A172 (cell line): ENCODE data around the gene RB1. TPM values are rescaled to one million over a fixed set of nuclear protein-coding genes. Genes with fewer than 3 reads are reported as not detected.
"Not testable (repeated sequence)": the region's sequence is repeated elsewhere in the genome, so short reads cannot be mapped to it uniquely, and the experiment has no call there.

Experiments used
- DNase-seq: peaks from one replicate; pipeline ENCODE4 v3.0.0-alpha.2; 2015; ENCODE audit warnings: low spot score
- total RNA-seq: library from RNA; depleted of rRNA; stranded (reverse); fragments of >200 nt; shearing (Covaris generic); gene quantifications from 2 replicates; pipeline ENCODE4 v1.2.3, GENCODE V29; 2014

Gene RB1
- total RNA-seq, 1 experiment from 2014 or later, result 57.9 TPM

DNA sequence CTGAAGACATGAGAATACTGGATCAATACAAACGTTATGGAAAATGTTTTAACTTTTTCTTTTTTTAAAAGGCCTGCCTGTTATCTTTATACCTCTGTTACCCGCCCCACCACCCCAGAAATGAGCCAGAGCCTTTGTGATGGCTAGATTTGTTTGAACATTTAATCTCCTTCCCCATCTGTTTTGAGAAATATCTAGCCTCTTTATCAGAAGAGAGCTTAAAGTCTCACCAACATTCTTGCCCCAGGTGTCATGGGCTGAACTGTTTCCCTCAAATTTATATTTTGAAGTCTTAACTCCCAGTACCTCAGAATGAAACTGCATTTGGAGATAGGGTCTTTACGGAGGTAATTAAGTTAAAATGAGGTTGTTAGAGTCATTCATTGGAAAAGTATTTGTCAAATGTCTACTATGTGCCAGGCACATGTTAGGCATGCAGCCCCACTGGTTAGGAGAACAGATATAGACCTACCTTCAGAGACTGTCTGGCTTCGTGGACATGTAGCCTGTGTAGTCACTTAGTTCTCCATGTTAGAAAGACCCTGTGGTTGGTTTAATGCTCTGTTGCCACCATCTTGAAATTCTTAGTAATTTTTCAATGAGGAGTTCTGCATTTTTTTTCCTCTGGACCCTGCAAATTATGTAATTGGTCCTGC, 6.3 kb upstream of the RB1 start:
- no peak for DNase-seq

DNA sequence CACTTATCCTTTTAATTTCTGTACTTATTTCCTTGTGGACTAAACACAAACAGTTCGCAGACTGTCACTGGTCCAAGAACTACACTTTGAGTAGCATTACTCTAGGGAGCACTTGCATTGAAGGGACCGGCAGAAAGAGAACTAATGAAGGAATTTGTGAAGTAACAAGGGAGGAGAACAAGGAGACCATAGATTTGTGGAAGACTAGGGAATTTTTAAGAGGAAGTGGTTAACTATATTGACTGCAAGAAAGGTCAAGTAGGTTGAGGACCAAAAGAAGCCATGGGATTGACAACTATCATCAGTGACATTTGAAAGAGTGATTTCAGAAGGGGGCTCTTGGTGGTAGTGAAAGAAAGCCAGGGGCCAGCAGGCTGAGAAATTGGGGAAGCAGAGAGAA, 4.0 kb upstream of the RB1 start:
- no peak for DNase-seq

DNA sequence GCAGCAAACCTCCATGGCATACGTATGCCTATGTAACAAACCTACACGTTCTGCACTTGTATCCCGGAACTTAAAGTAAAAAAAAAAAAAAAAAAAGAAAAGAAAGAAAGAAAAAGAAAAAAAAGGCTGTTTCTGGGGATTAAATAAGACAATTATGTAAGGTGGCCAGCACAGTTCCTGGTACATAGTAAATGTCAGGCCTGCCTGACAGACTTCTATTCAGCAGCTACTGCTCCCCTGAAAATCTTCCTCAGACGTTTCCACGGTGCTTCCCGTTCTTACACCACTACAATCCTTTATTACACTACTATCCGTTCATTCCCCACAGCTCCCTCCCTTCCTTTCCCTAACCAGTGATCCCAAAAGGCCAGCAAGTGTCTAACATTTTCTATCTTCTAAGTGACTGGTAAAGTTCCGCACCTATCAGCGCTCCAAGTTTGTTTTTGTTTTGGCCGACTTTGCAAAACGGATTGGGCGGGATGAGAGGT, 636 bp upstream of the RB1 start:
- no peak for DNase-seq

DNA sequence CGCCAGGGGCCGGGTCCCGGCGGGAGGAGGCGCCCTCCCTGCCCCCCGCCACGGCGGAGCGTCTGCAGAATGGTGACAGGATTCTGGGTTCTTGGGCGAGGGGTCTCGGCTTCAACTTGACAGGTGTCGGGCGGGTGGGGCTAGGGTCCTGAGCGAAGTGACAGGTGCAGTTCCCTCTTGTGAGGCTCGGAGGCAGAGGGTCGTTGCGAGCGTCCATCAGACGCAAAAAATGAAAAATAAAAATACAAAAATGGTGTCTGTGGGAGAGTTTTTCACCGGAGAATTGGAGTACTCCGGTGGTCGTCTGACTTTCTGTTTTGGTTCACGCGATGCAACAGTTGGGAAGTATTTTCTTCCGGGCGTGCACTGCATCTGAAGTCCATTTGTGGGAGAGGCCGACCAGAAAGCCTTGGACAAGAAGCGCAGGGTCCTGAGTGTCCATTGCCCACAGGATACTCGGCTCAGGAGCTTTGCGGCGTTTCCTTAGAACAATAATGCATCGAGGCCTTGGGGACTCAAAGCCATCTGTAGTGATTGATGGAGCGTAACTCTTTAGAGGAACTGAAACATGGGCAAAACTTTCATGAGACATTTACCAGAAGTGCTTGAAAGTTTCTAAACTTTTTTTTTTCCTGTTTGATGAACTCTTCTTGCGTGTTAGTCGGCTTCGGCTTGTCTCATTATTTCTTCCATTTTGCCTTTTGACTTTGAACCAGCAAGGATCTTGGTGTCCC, 759 bp downstream of the RB1 start:
- peak; percentile 45 for DNase-seq

DNA sequence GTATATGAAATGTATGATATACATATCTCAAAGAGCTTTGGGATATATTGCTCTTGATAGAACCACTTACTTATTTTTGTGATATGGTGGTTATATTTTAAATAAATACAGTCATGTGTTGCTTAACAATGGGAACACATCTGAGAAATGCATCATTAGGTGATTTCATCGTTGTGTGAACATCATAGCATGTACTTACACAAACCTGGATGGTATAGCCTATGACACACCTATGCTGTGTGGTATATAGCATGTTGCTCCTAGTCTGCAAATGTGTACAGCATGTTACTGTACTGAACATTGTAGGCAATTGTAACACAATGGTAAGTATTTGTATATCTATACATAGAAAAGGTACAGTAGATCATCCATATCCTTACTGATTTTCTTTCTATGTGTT, 7.7 kb downstream of the RB1 start:
- DNase-seq, result no peak

DNA sequence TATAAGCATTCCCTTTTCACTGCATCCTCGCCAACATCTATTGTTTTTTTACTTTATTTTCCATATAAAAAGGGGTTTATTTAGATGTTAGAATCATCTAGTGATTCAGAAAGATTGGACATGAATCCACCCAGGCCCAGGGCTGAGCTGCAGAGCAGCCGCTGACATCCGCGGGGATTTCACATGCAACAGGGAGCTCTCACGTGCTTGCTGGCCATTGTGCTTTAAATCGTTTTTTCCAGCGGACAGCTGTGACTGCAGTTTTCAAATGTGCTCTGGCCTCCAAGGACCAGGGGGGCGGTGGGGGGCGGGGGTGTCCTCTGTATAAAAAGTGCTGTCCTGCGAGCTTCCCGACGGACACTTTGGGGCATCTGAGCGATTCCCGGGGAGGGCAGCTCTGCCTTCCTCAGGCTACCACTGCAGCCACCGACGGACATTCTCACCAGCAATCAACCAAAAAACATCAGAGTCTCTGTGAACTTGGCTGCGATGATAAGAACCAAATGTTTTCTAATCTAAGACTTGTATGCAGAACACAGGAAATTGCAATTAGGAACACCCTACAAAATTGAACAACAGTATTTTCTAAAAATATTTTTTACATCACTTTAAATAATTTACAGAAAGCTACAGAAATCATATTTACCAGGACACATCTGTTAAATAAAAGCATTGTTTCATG, 12.6 kb downstream of the RB1 start:
- no peak for DNase-seq

DNA sequence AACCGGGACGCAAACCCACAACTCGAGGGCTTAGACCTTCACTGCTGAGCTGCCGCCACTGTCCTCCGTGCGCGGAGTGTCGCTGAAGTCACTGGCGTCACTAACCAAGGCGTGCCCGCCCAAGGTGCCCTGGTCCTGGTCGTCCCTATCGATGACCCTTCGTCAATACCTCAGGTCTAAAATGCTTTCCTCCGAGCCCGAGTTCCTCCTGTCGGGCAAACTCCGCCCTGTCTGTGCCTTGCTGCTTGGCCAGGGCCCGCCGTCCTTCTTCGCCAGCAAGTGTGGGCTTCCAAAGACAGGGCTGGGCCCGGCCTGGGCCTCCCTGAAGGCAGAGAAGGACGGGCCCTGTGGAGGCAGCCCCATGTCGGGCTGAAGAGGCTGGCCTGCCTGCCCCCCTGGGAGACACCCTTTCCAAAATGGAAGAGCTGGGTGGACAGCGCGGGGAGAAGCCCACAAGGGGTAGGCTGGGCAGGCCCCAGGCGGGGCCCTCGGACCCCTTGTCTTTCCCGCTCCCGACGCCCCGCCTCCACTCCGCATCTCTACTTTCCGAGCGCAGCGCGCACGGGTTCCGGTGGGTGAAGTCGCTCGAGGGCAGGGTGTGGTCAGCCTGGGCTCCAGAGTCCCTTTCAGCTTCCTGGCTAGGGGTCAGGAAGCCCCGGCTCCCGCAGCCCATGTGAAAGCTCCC, 13.4 kb downstream of the RB1 start:
- no peak for DNase-seq

DNA sequence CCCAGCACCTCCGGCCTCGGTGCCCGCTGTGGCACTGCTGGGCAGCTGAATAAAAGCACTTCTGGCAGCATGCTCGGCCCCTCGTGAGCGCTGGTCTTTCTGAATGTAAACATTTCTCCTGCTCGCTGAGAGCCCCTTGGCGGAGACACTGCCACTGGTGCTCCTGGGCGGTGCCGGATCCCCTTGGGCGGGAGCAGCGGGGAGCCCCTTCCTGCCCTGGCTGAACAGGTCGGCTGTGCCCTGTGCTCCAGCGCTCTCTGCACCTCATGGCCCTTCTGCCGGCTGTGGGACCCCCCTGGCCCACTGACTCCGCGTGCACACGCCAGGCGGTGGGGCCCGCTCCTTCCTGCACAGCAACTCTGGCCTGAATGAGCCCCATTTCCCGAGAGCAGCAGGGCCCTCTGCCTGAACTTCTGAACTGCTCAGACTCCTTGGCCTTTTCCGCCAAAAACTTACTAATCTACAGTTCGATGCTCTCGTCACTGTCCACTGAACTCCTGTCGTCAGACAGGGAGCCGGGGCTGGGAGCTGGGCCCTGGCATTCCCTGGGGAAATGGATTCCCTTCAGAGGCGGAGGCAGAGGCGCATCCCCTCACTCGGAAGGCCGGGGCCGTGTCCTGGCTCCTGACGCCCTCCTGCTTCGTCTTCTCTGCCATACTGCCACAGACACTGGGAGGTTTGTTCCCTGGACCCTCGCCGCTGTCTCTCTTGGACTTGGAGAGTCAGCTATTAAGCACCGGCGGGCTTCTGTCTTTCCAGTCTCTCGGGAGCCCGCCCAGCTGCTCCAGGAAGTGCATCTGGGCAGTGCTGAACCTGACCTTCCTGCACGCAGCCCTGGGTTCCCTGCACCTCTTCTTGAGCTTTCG, 14.2 kb downstream of the RB1 start:
- no peak for DNase-seq

DNA sequence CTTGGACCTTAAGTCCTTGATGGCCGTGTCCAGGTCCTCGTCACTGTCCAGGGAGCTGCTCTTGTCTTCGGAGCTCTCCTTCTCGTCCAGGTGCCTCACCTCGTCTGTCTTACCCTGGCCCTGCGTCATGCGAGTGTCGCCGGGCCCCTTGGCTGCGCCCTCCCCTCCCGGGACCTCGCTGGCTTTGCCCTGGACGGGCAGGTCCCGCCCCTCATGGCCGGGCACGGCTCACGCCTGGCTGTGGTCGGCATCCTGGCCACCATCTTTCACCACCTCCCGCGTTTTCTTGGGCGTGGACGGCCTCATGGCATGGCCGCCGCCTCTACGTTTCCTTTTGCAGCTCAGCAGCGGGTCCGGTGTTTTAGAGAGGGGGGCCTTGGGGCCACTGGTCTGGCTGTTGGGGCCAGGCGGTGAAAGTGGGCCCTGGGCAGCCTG, 14.8 kb downstream of the RB1 start:
- DNase-seq, result no peak

DNA sequence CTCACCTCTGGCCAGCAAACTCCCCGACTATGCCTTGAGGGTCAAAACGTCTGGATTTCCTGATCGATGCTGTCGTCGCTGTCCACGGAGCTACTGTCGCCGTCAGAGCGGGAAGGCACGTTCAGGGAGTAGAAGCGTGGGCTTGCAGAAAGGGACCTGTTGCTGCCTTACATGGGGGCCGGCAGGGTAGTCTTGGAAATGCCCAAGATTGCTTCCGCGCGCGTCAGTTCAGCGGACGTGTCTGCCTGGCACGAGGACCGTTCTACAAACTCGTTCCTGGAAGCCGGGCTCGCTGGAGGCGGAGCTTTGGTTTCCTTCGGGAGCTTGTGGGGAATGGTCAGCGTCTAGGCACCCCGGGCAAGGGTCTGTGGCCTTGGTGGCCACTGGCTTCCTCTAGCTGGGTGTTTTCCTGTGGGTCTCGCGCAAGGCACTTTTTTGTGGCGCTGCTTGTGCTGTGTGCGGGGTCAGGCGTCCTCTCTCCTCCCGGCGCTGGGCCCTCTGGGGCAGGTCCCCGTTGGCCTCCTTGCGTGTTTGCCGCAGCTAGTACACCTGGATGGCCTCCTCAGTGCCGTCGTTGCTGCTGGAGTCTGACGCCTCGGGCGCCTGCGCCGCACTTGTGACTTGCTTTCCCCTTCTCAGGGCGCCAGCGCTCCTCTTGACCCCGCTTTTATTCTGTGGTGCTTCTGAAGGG, 15.4 kb downstream of the RB1 start:
- no peak for DNase-seq

DNA sequence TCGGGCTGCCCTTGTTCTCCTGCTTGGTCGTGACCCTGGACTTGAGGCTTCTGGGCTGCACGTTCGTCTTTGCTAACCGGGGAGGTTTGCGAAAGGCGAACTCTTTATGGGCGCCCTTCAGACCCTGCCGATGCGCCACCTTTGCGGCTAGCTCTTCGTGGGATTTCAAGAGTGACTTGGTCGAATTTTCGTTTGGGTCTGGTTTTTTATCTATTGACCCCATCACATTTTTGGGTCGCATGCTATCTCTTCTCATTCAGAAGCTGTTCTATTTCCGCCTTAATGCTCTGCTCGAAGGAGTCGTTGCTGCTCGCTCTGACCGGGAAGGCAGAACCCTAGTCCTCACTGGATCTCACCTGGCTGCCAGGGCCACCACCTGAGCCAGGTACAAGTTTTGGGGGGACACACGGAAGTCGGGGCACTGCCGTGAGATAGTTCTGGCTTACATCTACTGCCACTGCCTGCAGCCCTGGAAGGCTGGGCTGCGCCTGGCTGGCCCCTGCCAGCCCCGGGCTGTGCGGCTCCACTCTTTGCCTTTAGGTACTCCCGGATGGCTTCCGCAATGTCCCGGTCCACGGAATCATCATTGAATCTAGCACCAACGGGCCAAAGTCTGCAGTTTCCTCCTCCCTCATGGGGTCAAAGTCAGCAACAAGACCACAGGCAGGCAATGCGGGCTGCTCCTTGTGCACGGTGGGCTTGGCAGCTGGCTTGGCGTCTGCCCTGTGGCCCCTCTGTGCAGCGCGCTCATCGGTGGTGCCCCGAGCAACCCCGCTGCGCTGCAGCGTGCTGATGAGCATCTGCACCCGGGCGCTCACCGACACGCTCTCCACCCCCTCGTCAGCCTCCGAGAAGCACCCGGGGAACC, 16.2 kb downstream of the RB1 start:
- DNase-seq, result no peak

DNA sequence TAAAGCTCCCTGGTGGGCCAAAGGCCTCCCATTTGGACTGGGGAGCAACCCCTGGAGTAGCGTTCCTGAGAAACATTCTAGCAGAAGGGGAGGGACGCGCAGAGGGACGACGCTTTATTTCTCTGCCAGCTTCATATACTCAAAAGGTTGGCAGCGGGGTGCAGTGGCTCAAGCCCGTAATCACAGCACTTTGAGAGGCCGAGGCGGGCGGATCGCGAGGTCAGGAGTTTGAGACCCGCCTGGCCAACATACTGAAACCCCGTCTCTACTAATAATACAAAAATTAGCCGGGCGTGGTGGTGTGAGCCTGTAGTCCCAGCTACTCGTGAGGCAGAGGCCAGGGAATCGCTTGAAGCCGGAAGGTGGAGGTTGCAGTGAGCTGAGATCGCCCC, 16.8 kb downstream of the RB1 start:
- DNase-seq, result no peak

DNA sequence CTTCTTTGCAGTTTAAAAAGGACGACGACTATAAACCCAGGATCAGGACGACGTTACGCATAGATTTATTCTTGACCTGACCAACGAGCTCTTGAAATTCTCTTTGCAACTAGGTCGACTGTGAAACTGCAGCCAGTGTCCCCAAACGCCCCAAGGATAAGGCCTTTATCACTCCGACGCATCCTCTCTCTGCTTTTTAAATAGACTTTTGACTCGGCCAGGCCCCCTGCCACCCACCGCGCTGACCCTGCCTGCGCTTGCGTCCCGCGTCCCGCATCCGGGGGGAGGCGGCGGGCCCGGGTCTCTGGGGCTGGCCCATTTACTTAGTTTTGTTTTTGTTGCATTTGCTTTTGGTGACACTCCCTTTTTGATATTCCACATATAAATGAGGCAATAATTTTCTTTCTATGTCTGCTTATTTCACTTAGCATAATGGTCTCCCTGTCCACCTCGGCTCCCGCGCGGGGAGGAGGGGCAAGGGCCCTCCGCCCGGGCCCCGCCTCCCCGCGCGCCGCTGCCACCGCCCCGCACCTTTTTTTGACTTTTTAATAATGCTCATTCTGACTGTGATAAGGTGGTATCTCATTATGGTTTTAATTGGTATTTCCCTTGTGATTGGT, 17.4 kb downstream of the RB1 start:
- DNase-seq, result no peak

DNA sequence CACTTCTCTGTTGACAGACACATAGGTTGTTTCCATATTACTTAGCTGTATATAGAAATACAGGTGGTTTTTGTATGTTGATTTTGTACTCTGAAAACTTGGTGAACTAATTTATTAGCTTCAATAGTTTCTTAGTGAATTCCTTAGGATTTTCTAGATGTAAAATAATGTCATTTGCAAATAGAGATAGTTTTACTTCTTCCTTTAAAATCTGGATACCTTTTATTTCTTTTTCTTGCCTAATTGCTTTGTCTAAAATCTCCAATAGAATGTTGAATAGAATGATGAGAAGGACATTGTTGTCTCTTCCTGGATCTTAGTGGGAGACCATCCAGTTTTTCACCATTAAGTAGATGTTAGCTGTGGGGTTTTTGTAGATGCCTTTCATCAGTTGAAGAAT, 18.7 kb downstream of the RB1 start:
- no peak for DNase-seq

DNA sequence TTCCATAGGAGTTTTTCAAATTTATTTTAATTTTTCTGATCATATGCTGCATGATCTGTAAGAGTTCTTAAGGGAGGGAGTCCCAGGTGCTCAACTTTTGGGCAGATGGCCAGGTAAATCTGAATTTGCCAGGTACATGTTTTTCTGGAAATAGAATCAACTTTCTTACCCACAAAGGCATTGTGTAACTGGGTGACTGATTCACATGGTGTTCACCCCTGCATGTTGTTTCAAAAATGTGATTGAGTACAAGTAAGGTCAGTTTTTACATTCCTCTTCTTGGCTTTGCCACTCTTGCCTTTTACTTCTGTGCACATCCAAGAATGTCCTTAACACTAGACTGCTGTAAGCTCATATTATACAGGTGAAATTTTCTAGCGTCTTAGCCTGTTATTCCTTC, 30.4 kb downstream of the RB1 start:
- no peak for DNase-seq

DNA sequence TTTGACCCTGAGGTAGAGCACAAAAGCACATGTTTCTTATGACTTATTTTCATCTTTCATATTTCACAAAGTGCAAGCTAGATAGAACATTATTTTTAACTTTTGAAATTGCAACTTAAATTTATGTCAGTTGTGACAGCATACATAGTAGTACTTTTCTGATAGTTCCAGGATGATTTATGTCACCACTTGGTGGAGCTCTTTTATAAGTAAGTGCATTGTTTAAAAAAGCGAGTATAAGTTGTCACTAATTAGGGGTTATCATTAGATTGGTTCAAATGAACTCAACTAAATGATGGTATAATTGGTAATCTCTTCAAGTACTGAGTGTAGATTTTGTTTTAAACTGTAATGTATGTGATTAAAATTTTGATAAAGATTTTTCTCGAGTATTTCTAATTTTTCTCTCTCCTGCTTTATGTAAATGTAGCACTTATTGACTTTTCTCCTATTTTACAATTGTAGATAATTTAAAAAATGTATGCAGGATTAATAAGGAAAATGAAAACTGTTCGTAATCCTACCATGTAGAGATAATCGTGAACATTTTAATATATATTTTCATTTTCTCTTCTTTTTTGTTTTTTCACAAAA, 31.1 kb downstream of the RB1 start:
- DNase-seq, result peak; percentile 21

DNA sequence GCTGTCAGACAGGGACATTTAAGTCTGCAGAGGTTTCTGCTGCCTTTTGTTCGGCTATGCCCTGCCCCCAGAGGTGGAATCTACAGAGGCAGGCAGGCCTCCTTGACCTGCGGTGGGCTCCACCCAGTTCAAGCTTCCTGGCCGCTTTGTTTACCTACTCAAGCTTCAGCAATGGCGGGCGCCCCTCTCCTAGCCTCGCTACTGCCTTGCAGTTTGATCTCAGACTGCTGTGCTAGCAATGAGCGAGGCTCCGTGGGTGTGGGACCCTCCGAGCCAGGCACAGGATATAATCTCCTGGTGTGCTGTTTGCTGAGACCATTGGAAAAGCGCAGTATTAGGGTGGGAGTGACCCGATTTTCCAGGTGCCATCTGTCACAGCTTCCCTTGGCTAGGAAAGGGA, 35.6 kb downstream of the RB1 start:
- not testable (repeated sequence) for DNase-seq

DNA sequence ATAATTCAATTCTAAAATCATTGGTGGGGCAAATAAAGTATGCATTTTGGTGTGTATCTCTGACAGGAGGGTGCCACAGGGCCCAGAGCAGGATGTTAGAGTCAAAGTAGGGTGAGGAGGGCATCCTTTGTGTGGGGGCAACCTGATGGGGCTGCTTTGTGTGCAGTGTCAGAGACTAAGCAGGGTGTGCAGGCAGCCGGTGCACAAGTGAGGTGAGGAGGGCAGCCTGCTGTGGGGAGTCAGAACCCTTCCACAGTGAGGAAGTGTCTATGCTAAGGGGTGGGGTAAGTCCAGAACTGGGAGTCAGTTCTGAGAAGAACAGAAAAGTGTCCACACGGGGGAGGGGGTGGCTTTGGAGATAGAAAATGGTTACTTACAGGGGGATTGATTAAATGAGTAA, 40.7 kb downstream of the RB1 start:
- no peak for DNase-seq

DNA sequence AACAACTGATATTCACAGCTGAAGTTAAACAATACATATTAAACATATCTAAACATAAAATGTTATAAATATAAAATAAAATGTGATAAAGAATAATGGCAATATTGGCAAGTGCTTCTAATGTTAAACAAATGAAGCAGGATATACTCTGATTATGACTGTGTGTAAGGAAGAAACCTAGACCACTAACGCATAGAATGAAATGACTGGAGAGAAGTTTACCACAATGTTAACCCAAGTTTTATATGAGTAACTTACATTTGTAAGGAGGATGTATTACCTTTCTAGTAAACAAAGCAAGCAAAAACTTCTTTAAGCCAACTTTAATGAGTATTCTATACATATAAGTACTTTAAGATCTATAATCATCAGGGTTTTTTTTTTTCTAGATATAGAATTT, 43.0 kb downstream of the RB1 start:
- no peak for DNase-seq
